ENCODE measurements around the gene RYK. TPM values are rescaled to one million over a fixed set of nuclear protein-coding genes. Genes with fewer than 3 reads are reported as not detected.

The RYK gene
- polyA plus RNA-seq, 1 donor (not counting 4 experiments of a cell fraction or from before 2014, with no cell fraction given), result 82.1 TPM

GRCh38 chr3:134186391-134186790 lies 64.3 kb downstream of the RYK start:
- Histone ChIP-seq H3K9me3 (ENCODE audit: control insufficient read depth, low read depth, low read length) (no peaks in the 10 kb centered on the region), H3K9me1 (ENCODE audit: control insufficient read depth, extremely low read depth, insufficient read depth, low read length) (no peaks in the 10 kb centered on the region), H4K20me1 (ENCODE audit: control insufficient read depth, extremely low read depth, insufficient read depth, low read length) (no peaks in the 10 kb centered on the region), H3K36me3 (ENCODE audit: control insufficient read depth in 2 of 2, extremely low read depth in 1 of 2, insufficient read depth in 2 of 2, low read length in 2 of 2) (peaks cover 4 to 8% of the 10 kb centered on the region in 2 experiments), H3K27ac (ENCODE audit: control insufficient read depth, insufficient read depth, low read length) (no peak overlapping the region), H3K4me2 (ENCODE audit: control insufficient read depth, extremely low read depth, insufficient read depth, low read depth, low read length) (no peak overlapping the region), H3K27me3 (ENCODE audit: control insufficient read depth, extremely low read depth, insufficient read depth, low read length) (no peaks in the 10 kb centered on the region), H3K4me3 (ENCODE audit: control insufficient read depth in 2 of 3, extremely low read depth in 1 of 3, insufficient read depth in 2 of 3, low read depth in 1 of 3, low read length in 3 of 3) (no peak overlapping the region), H2AFZ (ENCODE audit: control insufficient read depth, low read length) (no peak overlapping the region), H3K4me1 (ENCODE audit: control insufficient read depth, extremely low read depth, insufficient read depth, low read length) (no peaks in the 10 kb centered on the region), H3K79me2 (ENCODE audit: control insufficient read depth, insufficient read depth, low read length) (peaks cover 4% of the 10 kb centered on the region), H3K9ac (ENCODE audit: control insufficient read depth, extremely low read depth, insufficient read depth, low read length) (no peak overlapping the region)
- TF ChIP-seq EZH2 (IDR thresholded peaks at IDR 0.05; ENCODE audit: low read length) (no peak), CTCF (optimal IDR thresholded peaks at IDR 0.05 in 1 of 3, IDR thresholded peaks at IDR 0.05 in 1 of 3, conservative IDR thresholded peaks at IDR 0.05 in 1 of 3; ENCODE audit: extremely low read depth in 1 of 3, insufficient read depth in 2 of 3, low read length in 3 of 3) (no peak)
- DNase-seq (ENCODE audit: low read depth, low spot score) (no peak), FAIRE-seq (no peak)
- dilution Hi-C loops (cut with MboI; ENCODE audit: extremely low pct_ligation_motif_present, low sequenced_read_pairs), result no loop called here

- H2AFZ ChIP-seq (ENCODE audit: control insufficient read depth, low read length), result no peak overlapping the region
- no peak overlapping the region for H3K27ac ChIP-seq (ENCODE audit: control insufficient read depth, insufficient read depth, low read length)
- no peaks in the 10 kb centered on the region for H3K27me3 ChIP-seq (ENCODE audit: control insufficient read depth, extremely low read depth, insufficient read depth, low read length)
- dilution Hi-C loops (cut with MboI; ENCODE audit: extremely low pct_ligation_motif_present, low sequenced_read_pairs), result no loop called here
- H3K9me3 ChIP-seq (ENCODE audit: control insufficient read depth, low read depth, low read length), result no peaks in the 10 kb centered on the region
- H3K9ac ChIP-seq (ENCODE audit: control insufficient read depth, extremely low read depth, insufficient read depth, low read length), result no peak overlapping the region
- H3K9me1 ChIP-seq (ENCODE audit: control insufficient read depth, extremely low read depth, insufficient read depth, low read length), result no peaks in the 10 kb centered on the region
- peaks cover 9 to 15% of the 10 kb centered on the region in 2 experiments for H3K36me3 ChIP-seq (ENCODE audit: control insufficient read depth in 2 of 2, extremely low read depth in 1 of 2, insufficient read depth in 2 of 2, low read length in 2 of 2)
- no peak for TF ChIP-seq CTCF (optimal IDR thresholded peaks at IDR 0.05 in 1 of 3, IDR thresholded peaks at IDR 0.05 in 1 of 3, conservative IDR thresholded peaks at IDR 0.05 in 1 of 3; ENCODE audit: extremely low read depth in 1 of 3, insufficient read depth in 2 of 3, low read length in 3 of 3)
- no peak for TF ChIP-seq EZH2 (IDR thresholded peaks at IDR 0.05; ENCODE audit: low read length)
- no peaks in the 10 kb centered on the region for H3K4me1 ChIP-seq (ENCODE audit: control insufficient read depth, extremely low read depth, insufficient read depth, low read length)
- DNase-seq (ENCODE audit: low read depth, low spot score) (no peak), FAIRE-seq (peak; percentile 52)
- no peak overlapping the region for H3K4me2 ChIP-seq (ENCODE audit: control insufficient read depth, extremely low read depth, insufficient read depth, low read depth, low read length)
- no peak overlapping the region for H3K4me3 ChIP-seq (ENCODE audit: control insufficient read depth in 2 of 3, extremely low read depth in 1 of 3, insufficient read depth in 2 of 3, low read depth in 1 of 3, low read length in 3 of 3)
- no peaks in the 10 kb centered on the region for H3K79me2 ChIP-seq (ENCODE audit: control insufficient read depth, insufficient read depth, low read length)
- H4K20me1 ChIP-seq (ENCODE audit: control insufficient read depth, extremely low read depth, insufficient read depth, low read length), result no peaks in the 10 kb centered on the region
Observed at GRCh38 chr3:134180761-134181160, 69.9 kb downstream of the RYK start.
